Stimulated activated CD8-positive, alpha-beta memory T cell treated with anti-CD3 and anti-CD28 coated beads, Interleukin-4, amount 100 ng/mL, for 1 hour (primary cell): Measurements from ENCODE around the gene LIN37.
"Not testable (repeated sequence)": the region's sequence is repeated elsewhere in the genome, so short reads cannot be mapped to it uniquely, and the experiment has no call there.

Source experiments
- DNase-seq, 2 donors: peaks; one replicate each; pipeline ENCODE4 v3.0.0-alpha.2; 2020; ENCODE audit warnings: low read depth in 2 of 2, low spot score in 1 of 2

Gene LIN37

DNA sequence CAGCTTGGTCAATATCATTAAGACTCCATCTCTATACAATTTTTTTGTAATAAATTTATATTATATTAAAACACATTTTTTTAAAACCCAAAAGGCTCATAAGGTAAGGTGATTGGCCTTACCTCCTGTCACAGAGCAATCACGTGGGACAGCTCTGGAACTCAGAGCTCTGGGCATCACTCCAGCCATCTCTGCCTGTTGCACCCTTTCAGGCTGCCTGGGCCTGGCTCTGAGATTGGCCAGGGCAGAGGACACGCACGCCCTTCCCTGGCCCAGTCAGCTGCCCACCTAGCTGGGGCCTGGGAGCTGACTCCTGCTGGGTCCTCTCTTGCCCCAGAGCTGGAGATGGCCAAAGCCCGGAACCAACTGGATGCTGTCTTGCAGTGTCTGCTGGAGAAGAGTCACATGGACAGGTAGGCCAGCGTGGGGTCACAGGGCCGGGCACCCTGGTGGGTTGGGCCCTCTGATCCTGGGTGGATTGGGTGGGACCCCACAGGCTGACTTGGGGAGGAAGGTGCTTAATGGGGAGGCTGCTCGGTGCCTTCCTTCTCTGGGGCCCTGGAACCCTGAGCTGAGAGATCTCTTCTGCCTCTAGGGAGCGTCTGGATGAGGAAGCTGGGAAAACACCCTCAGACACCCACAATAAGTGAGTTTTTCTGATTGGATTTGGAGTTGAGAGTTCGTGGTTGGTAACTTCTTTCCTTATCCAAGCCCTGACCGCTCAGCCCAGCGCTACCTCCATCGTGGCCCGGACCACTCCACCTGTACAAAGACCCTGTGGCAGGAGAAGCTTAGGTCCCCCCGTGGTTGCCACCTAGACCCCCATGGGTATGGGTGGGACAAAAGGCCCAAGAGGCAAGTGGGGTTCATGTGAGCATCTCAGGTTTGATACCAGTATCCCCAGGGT is 3.7 kb downstream of the LIN37 start:
- no peak for DNase-seq

DNA sequence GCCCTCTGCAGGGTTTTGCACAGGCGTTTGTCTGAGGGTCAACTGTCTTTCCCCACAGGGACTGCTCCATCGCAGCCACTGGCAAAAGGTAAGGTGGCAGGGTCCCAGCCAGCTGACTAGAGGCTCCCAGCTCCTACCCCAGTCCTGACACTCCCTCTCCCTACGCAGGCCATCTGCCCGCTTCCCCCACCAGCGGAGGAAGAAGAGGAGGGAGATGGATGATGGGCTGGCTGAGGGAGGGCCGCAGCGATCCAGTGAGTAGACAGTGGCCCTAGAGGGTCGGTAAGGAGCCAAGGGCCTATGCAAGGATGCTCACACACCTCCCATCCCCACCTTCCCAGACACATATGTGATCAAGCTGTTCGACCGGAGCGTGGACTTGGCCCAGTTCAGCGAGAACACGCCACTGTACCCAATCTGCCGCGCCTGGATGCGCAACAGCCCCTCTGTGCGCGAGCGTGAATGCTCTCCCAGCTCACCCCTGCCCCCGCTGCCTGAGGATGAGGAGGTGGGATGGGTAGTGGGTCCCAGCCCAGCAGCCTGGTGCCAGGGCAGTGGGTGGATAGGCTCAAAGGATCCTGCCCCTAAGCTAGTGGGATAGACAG is 4.5 kb downstream of the LIN37 start:
- DNase-seq, result no peak

DNA sequence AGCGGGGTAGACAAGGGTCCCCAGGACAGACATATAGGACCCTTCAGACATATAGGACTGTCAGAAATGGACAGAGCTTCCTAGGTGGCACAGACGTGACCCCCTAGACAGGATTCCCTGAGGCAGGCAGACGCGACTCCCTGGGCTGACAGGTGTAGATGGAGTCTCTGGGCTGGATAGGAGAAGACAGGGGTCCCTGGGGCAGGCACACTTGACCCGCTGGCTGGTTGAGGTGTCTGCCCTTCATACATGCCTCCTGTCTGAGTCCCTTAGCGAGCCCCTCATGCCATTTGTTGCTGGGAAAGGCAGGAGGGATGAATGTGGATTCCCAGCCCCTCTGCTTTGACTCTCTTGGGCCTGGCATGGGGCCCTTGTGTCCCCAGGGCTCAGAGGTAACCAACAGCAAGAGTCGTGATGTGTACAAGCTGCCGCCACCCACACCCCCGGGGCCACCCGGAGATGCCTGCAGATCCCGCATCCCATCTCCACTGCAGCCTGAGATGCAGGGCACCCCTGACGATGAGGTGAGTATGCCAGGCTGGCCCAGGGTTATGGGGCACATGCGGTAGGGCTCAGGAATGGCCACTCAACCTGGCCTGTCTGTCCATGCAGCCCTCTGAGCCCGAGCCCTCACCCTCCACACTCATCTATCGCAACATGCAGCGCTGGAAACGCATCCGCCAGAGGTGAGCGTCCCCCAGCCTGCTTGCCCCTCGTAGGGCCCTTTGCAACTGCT is 5.4 kb downstream of the LIN37 start:
- DNase-seq, result no peak

DNA sequence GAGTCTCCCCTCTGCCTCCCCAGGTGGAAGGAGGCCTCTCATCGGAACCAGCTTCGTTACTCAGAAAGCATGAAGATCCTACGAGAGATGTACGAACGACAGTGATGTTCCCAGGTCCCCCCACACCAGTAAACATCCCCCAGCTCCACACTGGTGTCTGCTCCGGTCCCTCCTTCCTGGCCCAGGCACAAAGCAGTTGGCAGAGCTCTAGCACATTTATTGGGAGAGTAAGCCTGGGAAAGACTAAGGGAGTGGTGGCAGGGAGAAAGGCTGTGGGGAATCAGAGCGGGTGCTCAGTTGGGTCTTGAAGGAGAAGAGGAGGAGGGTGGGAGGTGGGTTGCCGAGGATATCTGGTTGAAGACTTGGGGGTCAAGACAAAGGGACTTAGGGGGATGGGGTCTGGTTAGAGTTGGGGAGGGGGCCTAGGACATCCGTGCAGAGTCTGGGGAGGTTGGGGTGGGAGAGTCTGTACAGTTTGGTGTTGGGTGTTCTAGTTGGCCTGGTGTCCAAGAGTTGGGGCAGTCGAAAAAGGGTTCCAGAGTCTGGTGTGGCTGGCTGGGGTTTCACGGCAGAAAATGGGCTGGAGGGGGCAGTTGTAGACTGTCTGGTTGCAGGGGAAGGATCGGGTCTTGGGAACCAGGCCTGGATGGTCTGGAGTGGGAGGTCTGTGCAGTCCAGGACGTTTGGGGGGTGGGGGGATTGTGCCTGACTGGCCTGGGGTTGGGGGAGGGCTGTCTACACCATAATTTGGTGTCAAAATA is 6.2 kb downstream of the LIN37 start:
- DNase-seq, result no peak

DNA sequence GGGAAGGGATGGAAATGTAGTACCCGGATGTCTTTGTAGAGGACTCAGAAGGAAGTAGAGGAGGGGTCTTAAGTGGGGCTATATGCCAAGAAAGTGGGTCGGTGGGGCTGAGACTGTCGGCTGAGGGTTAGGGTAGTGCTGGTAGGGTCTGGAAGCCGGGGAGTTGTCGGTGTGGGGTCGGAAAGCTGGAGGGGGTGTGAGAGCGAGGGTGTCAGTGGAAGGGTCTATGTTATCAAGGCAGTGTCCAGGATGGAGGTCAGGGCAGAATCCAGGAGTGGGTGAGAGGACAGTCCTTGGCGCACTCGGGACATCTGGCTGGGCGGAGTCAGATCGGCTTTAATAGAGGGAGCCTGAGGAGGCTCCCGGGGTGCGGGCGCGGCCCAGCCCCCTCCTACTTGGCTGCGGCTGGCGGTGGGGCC is 6.8 kb downstream of the LIN37 start:
- DNase-seq, result no peak

DNA sequence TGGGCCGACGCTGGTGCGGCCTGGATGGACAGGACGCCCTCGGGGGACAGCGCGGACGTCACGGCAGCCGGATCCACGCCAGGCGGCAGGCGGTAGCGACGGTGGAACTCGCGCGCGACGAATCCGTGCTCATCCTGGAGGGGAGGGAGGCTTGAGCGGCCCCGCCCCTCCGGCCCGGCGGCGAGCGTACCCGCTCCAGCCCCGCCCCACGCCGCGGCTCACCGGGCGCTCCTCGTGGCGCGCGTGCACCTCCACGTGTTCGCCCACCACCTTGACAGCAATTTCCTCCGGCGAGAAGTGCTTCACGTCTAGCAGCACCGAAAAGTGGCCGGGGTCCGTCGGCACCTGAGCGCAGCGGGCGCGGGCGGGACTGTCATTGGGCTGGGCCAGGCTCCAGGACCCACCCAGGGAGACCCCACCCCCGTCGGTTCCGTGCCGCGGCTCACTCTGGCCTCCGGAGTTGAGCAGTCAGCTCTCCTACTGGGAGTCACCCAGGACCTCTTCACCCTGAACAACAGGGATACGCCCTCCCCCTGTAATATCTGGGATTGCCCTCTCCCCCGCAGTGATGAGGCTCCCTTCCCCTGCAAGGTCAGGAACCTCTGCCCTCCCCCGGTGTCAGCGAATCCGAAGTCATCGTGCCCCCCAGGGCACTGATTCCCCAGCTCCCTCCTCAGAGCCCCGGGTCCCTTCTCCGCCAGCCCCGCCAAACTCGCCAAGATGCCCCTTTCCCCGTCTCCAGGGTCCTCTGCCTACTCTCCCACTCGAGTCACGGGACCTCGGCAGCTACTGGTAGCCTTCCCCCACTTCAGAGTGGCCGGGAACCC is 7.4 kb downstream of the LIN37 start:
- DNase-seq, result no peak

DNA sequence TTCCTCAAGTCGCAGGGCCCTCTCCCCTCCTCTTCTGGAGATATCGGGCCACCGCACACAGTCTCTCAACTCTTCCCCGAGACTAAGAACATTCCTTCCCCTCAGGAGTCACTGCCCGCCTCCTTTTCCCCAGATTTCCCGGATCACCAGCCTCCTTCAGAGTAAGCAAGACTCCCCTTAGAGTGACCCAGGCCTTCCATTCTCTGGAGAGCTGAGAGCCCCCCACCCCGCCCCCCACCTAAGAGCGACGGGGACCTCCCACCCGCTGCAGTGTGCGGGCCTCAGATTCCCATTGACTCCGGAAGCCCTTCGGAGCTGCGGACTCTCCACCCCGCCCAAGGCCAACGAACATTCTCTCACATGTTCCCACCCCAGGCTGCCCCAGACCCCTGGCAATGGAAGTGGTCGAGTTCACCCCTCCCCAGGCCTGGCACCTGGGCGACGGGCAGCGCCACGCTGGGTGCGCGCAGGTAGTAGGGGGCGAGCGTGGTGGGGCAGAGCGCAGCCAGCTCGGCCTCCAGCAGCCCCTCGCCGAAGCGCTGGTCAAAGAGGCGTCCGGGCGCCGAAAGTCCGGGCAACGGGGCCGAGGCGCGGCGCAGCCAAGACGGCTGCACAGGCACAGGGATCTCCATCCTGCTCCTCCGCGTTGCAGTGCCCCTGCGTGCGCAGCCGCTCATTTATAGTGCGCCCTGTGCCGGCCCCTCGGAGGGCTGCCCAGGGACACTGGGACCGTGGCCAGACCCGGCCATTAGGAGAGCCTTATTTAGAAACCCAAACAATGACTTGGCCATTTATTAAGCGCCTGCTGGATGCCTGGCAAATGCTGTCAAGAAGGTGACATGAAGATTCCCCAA is 8.2 kb downstream of the LIN37 start, which contains the start of gene HSPB6:
HSPB6 (minus strand) TSS at position 653 of the 854 bp plus-strand sequence; CDS start at position 632, 21 bp downstream.
- no peak for DNase-seq

DNA sequence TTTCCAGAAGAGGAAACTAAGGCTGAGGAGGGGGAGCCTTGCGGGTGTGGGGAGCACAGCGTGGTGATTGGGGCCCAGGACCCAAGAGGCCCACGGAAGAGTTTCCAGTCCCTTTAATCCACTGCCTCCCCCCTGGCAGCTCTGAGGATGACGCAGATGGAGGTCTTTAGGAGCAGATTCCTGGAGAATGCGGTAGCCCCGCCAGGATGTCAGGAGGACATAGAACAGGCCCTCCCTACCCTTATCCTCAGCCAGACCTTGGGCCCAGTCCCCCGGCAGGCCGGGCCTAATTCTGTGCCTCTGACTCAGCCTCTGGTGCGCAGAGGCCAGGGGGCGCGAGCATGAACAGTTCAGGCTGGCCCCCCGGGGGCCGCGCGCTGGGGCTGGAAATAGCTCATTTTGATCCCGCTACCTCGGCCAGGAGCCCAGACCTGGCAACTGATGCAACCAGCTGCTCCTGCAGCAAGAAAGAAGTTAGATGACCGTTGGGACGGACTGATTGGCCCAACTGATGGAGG is 8.9 kb downstream of the LIN37 start:
- DNase-seq, result no peak

DNA sequence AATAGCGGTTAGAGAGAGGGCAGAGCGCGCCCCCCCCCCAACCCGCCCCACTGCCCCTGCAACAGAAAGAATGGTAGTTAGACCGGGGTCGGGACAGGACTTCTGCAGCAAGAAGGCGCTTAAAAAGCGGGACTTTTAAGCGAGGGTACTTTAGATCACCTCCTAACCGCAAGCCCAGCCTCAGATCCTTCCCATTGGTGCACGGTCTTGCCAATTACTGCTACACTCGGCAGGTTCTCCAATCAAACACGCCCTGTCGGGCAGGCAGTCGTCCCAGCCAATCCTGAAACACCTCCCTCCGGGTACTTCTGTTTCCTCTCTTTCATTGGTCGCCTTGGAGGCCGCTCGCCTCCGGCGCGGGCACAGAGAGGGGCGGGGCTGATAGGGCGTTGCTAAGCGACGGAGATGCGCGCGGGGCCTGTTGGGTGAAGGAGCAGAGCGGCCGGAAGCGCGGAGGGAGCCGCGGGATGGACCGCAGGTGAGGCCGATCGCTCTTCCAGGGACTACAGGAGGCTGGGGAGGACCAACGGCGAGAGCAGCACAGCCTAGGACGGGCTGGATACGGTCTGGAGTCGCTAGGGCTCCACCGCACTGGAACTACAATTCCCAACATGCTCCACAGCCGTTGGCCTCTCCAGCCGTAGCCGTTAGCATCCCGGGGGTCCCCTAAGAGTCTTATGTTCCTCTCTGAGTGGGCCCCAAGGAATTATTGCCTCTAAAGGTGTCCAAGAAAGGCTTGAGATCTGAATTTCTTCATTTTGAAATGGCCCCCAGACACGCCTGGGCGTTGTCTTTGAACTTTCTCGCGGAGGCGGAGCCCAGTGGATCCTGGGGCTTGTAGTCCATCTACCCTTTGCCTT is 9.6 kb downstream of the LIN37 start, which contains the start of gene PROSER3:
PROSER3 (plus strand) TSS at position 428 of the 860 bp plus-strand sequence; CDS start at position 468, 40 bp downstream.
- DNase-seq, result peak; percentile 95 to 96

DNA sequence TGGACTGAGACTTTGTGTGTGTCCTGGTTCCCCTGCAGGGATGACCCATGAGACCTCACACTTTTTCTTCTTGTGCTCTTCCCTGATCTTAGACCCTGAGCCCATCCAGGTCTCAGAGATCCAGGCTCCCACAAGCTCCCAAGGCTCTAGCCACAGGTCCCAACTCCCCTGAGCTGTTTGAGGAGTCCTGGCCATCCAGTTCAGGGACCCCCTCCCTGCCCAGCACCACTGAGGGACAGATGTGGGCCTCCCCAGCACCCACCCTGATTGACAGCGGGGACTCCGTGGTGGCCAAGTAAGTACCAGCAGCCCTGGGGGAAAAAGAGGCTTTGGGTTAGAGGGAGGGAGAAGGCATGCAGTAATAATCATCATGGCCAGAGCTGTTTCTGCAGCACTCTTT is 11.3 kb downstream of the LIN37 start:
- DNase-seq, result no peak

DNA sequence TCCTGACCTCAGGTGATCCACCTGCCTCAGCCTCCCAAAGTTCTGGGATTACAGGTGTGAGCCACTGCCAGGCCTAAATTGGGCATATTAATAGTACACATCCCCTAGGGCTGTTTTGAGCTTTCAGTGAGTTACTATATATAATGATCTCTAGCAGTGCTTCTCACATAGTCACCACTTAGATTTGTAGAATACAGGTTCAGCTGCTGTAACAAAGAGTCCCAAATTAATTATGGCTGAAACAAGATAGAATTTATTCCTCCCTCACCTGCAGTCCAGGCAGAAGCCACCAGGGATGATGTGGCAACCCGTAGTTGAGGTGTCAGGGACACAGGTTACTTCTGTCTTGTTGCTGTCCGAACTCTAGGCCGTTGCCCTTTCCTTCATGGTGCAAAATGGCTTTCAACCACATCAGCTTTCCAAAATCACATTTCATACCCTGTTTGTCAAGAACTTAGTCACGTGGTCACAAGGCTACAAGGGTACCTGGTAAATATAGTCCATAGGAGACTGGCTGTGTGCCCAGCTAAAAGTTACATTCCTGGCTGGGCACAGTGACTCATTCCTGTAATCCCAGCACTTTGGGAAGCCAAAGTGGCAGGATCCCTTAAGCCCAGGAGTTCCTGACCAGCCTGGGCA is 12.5 kb downstream of the LIN37 start:
- no peak for DNase-seq

DNA sequence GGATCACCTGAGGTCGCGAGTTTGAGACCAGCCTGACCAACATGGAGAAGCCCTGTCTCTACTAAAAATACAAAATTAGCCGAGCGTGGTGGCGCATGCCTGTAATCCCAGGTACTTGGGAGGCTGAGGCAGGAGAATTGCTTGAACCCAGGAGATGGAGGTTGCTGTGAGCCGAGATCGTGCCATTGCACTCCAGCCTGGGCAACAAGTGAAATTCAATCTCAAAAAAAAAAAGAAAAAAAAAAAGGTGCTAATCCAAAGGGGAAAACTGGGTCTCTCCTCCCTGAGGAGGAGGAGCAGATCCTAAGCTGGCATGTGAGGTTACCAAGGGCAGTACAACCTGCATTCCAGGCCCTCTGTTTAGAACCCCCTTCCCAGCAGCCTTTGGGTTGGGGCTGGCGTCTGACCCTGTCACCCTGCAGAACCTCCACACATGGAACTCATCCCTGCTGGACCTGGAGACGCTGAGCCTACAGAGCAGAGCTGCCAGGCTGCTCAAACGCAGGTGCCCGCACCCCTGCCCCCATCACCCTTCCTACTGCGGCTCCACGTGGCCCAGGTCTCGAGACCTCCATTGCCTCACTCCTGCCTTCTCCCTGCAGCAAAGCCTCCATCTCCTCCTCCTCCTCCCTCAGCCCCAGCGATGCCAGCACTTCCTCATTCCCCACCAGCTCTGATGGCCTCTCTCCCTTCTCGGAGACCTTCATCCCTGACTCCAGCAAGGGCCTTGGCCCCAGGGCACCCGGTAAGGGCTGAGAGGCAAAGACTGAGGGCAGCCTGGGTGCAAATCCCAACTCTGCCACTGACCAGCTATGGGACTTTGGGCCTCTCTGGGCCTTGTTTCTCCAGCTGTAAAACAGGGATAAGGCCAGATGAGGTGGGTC is 16.3 kb downstream of the LIN37 start:
- no peak for DNase-seq

DNA sequence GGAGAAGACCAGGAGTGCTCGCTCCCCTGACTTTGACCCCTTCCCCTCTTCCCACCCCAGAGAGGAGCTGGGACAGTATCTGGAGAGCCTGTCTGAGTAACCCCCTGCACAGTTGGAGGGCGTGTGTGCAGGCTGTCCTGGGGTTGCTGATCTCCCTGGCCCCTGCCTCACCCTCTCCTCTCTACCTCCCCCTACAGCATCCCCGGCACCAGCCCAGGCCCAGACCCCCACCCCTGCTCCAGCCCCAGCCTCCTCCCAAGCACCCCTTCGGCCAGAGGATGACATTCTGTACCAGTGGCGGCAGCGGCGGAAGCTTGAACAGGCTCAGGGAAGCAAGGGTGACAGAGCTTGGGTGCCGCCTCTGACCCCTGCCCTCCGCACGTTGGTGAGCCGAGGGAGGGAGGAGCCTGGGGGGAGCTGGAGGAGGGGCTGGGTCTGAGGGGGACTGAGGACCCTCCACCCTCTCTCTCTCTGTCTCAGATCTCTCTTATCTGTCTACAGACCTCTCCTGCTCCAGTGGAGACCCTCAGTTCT is 18.3 kb downstream of the LIN37 start:
- DNase-seq, result no peak

DNA sequence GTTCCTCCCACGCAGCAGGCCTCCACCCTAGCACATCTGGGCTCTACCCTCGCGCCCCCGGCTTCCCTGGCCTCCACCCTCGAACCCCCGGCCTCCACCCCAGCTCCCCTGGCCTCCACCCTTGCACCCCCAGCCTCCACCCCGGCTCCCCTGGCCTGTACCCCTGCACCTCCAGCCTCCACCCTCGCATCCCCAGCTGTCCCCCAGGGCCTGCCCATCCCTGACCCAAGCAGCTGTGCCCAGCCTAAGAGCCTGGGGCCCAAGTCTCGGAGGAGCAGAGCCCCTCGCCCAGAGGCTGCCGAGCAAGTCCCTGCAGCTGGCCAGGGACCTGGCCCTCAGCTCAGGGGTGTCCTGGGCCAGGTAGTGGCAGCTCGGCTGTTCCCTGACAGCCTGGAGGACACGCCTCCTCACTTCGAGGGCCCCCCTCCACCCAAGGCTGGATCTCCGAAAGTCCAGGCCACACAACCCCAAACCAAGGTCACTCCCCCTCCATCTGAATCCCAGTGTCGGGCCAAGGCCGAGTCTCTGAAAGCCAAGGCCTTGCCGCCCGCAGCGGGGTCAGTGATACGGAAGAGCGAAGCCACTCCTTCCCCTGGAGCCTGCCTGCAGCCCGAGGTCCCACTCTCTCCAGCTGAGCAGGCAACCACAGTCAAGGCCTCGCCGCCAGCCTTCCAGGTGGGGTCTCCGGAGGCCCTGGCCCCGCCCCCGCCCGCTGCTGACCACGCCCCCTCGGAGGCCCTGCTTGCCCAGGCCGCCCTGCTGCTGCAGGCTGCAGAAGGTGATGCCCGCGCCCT is 19.1 kb downstream of the LIN37 start:
- DNase-seq, result no peak

DNA sequence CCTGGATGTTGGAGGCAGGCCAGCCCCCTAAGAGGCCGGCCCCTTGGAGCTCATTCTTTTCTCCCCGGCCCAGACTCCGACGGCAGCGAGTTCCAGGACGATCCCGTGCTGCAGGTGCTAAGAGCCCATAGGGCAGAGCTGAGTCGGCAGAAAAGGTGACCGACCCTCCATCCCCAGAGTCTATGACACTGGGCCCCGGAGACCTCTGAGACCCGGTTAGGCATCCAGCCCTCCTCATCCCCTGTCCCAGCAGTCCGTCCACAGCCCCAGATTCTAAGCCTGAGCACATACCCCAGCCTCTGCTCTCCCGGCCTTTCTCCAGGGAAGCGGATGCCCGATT is 19.7 kb downstream of the LIN37 start:
- DNase-seq, result no peak

DNA sequence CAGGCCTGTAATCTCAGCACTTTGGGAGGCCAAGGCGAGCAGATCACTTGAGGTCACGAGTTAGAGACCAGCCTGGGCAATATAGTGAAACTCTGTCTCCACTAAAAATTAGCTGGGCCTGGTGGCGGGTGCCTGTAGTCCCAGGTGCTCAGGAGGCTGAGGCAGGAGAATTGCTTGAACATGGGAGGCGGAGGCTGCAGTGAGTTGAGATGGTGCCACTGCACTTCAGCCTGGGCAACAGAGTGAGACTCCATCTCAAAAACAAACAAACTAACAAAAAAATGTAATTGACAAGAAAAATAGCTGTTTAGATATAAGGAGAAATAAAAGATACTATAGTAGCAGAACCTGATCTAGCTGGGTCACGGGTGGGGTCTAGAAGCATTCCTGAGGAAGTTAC is 24.0 kb downstream of the LIN37 start:
- not testable (repeated sequence) for DNase-seq
